Stimulated activated naive CD8-positive, alpha-beta T cell treated with anti-CD3 and anti-CD28 coated beads, Interleukin-15, Interleukin-2, amounts not matched to agents 100 U/mL and 50 U/mL, for 24 hours (primary cell): ENCODE data around the gene MMP1.

Experiments
- ATAC-seq: fragments of 150-1000 bp; cut with Tn5 transposase; one replicate; pipeline ENCODE4 v1.10.0; 2021
- DNase-seq: peaks from one replicate; pipeline ENCODE4 v3.0.0; 2021

The MMP1 gene

GRCh38 chr11:102798012-102798746 lies at the start of gene MMP1:
MMP1 (minus strand) TSS chr11:102798160; CDS start chr11:102798092, 68 bp downstream.
- DNase-seq: no peak
- no peak for ATAC-seq

- ATAC-seq: no peak
These were observed 48.3 kb upstream of the MMP1 start for GRCh38 chr11:102846292-102846691.

GRCh38 chr11:102843489-102843888 lies 45.5 kb upstream of the MMP1 start, which contains the start of gene MMP3:
MMP3 (minus strand) TSS chr11:102843609; CDS start chr11:102843546, 63 bp downstream.
- DNase-seq: no peak

More at GRCh38 chr11:102846292-102846691, 48.3 kb upstream of the MMP1 start:
- DNase-seq: no peak

GRCh38 chr11:102842930-102843329 lies 45.0 kb upstream of the MMP1 start:
- ATAC-seq: no peak
- DNase-seq: no peak

More at GRCh38 chr11:102843489-102843888, 45.5 kb upstream of the MMP1 start, which contains the start of gene MMP3:
- ATAC-seq: no peak

DNA sequence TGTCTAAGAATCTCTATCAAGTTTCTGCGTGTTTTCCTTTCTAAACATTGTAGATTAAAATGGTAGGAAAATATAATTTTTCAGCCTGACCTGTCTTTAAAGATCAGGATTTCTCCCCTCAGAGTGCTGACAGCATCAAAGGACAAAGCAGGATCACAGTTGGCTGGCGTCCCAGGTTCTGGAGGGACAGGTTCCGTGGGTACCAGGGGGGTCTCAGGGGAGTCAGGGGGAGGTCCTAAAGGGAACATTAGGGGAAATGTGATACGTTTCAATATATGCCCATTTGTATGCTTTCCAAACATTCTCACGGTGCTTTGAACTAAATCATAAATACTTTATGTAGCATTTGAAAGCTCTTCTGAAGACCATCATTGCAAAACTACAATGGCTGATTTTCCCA lies 42.1 kb upstream of the MMP1 start:
- DNase-seq: no peak
- ATAC-seq: no peak

GRCh38 chr11:102837646-102838045 lies 39.7 kb upstream of the MMP1 start:
- no peak for ATAC-seq
- DNase-seq: no peak

- ATAC-seq (no peak), DNase-seq (no peak)
These were observed 39.2 kb upstream of the MMP1 start for GRCh38 chr11:102837156-102837555.

DNA sequence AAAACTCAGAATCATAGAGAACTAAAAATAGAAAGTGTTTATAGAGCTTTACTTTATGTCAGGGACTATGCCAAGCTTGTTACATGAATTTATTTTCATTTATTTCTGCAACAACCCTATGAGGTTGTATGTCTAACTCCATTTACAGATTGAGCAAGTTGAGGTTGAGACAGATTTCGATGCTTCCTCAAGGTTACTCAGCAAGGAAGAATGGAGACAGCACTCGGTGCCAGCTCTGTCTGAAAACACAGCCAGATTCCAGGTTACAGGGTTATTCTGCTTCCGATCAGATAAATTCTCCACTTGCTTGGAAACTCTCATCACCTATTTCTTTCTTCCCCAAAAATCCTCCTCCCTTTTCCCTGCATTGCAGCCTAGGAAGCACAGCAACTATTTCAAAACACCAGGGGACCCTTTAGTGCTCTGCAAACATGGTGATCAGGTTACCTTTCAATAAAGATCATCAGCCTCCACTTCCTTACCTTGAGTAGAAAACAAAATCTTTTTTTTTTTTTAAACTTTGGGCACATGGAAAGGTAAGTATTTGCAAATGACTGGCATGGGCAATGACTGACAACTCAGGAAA lies 38.4 kb upstream of the MMP1 start:
- ATAC-seq (no peak), DNase-seq (no peak)

GRCh38 chr11:102833731-102834130 lies 35.8 kb upstream of the MMP1 start:
- ATAC-seq (no peak), DNase-seq (no peak)

DNA sequence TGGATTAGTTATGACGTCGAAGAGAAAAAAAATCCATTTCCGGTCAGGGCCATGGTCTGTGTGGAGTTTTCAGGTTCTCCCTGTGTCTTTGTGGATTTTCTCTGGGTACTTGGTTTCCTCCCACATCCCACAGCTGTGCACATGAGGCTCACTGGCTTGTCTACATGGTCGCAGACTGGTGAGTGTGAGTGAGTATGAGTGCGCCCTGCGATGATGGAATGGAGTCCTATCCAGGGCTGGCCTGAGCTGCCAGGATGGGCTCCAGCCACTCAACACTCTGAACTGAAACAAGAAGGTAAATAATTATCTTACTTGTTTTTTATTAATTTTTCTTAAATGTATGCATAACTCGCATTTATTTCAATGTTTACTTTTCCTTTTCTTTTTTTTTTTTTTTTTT lies 34.7 kb upstream of the MMP1 start:
- ATAC-seq: no peak
- DNase-seq: no peak

- DNase-seq (peak; percentile 11), ATAC-seq (no peak)
These were observed 33.8 kb upstream of the MMP1 start for GRCh38 chr11:102831489-102832440.

DNA sequence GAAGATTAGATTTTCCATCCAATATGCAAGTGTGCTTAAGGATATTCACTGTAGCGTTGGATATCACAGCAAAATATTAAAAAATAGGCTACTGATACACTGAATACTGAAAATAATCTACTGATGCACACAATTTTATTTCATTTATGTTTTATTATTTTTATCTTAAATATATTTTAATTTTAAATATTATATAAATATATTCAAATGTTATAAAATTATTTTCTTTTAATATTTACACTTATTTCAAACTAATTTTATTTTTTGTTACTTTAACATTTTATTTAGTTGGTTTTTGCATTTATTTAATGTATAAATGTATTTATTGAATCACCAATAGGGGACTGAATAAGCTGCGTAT lies 33.1 kb upstream of the MMP1 start:
- ATAC-seq: no peak
- no peak for DNase-seq

GRCh38 chr11:102830001-102830727 lies 32.2 kb upstream of the MMP1 start:
- DNase-seq (no peak), ATAC-seq (no peak)

- ATAC-seq (no peak), DNase-seq (no peak)
These were observed 31.5 kb upstream of the MMP1 start for GRCh38 chr11:102829316-102830000.

GRCh38 chr11:102824556-102824955 lies 26.6 kb upstream of the MMP1 start:
- ATAC-seq: no peak

GRCh38 chr11:102819491-102819890 lies 21.5 kb upstream of the MMP1 start:
- ATAC-seq (no peak), DNase-seq (no peak)

More at GRCh38 chr11:102824556-102824955, 26.6 kb upstream of the MMP1 start:
- no peak for DNase-seq

DNA sequence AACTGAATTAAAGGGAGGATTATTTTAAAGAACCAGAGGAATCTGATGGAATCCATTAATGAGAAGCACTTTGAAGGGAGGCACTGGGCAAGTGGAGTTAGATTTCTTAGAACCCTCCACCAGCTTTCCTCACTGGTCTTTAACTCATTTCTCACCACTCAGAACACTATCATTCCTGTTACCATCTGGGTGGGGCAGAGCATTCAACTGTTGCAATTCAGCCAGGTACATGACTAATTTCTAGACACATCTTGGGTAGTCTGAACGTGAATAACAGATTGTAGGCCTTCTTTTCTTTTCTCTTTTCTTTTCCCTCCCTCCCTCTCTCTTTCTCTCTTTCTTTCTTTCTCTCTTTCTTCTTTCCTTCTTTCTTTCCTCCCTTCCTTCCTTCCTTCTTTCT lies 15.5 kb upstream of the MMP1 start:
- DNase-seq (no peak), ATAC-seq (no peak)

- no peak for ATAC-seq
These were observed 14.2 kb upstream of the MMP1 start for GRCh38 chr11:102812188-102812587.

GRCh38 chr11:102810950-102811660 lies 13.1 kb upstream of the MMP1 start:
- no peak for DNase-seq
- no peak for ATAC-seq

More at GRCh38 chr11:102812188-102812587, 14.2 kb upstream of the MMP1 start:
- DNase-seq: no peak

GRCh38 chr11:102809971-102810370 lies 12.0 kb upstream of the MMP1 start:
- DNase-seq: no peak
- no peak for ATAC-seq

DNA sequence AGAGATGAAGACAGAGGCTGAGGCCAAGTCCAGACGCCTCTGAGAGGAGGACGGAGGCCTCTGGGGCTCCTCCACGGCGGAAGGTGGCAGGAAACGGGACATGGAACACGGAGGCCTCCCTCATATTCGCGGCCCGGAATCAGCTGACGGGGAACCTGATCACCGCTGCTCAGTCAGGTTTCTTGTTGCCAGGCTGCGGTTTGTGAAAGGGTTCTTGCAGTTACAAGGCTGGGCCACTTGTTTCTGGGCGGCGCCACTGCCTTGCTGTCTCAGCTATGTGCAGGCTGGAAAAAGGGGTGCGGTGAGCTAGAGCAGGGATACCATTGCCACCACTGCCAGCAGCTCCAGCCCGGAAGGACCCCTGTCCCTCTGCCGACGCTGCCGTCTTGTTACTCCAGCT lies 10.0 kb upstream of the MMP1 start:
- ATAC-seq (no peak), DNase-seq (peak; percentile 4)
